Kidney (tissue), 14 donors: ENCODE results near the gene NF2. TPM values are rescaled to one million over a fixed set of nuclear protein-coding genes. Genes with fewer than 3 reads are reported as not detected.

ENCODE experiments used
- DNase-seq, 5 donors: peaks; one replicate each; pipeline ENCODE4 v3.0.0-alpha.2; 2013 to 2020
- FAIRE-seq: peaks from 2 replicates; lab custom pipeline; 2012; peaks lifted over from hg19 to GRCh38; lab: Jason Lieb, UNC
- H3K27ac ChIP-seq, 2 donors: one replicate each; pipeline ENCODE4 v1.7.0; 2013; ENCODE audit warnings: low read depth in 2 of 2, low read length in 2 of 2, inconsistent platforms in 1 of 2
- H3K27me3 ChIP-seq: one replicate; pipeline ENCODE4 v1.7.1; 2013; ENCODE audit warnings: low read length, inconsistent platforms; ENCODE audit not compliant: control insufficient read depth, insufficient read depth
- H3K36me3 ChIP-seq, 3 donors: one replicate each; pipeline versions ENCODE4 v1.7.0 to v1.7.1; 2013; ENCODE audit warnings: low read length in 3 of 3, control low read depth in 1 of 3, inconsistent platforms in 1 of 3; ENCODE audit not compliant: insufficient read depth in 3 of 3, control insufficient read depth in 2 of 3
- H3K4me1 ChIP-seq, 3 donors: one replicate each; pipeline versions ENCODE4 v1.7.0 to v1.7.1; 2013; ENCODE audit warnings: low read length in 3 of 3, inconsistent platforms in 1 of 3, low read depth in 1 of 3; ENCODE audit not compliant: control insufficient read depth in 2 of 3, insufficient read depth in 2 of 3
- H3K4me3 ChIP-seq, 3 donors: one replicate each; pipeline versions ENCODE4 v1.7.0 to v1.8.1; 2013; ENCODE audit warnings: low read length in 3 of 3, control low read depth in 1 of 3, inconsistent platforms in 1 of 3
- H3K9ac ChIP-seq, 3 donors: one replicate each; pipeline versions ENCODE4 v1.7.0 to v1.7.1; 2013; ENCODE audit warnings: low read length in 3 of 3, control low read depth in 1 of 3, inconsistent platforms in 1 of 3
- H3K9me3 ChIP-seq, 3 donors: one replicate each; pipeline versions ENCODE4 v1.7.0 to v1.7.1; 2013; ENCODE audit warnings: low read length in 3 of 3, control low read depth in 1 of 3, inconsistent platforms in 1 of 3; ENCODE audit not compliant: control insufficient read depth in 2 of 3, insufficient read depth in 1 of 3
- intact Hi-C: fragments of 100-400 bp; cut with DNase I; formaldehyde crosslinking; loops from one replicate; pipeline ENCODE4 v1.11.1; 2022
- polyA plus RNA-seq: library from polyadenylated mRNA; stranded (reverse); fragments of 350-450 nt; fragmentation: Illumina TruSeq; extraction: RNeasy Lipid Tissue Mini Kit (QIAGEN cat#74804); gene quantifications from one replicate; pipeline ENCODE4 v1.2.3, GENCODE V29; 2014; ENCODE audit warnings: low read depth, low replicate concordance; ENCODE audit not compliant: insufficient read depth
- total RNA-seq: library from RNA; stranded (reverse); fragmentation: NEBNext Ultra II Directional; extraction: Animal tissue kit (Norgen Biotek cat#: 25700); gene quantifications from one replicate; pipeline ENCODE4 v1.2.1, GENCODE V29; 2021
- TF ChIP-seq, protein P1 (sequence below): IDR thresholded peaks from 3 replicates; pipeline ENCODE4 v1.5.1; 2012; ENCODE audit warnings: mild to moderate bottlenecking, moderate library complexity, borderline replicate concordance; ENCODE audit not compliant: insufficient read depth; ENCODE audit errors: extremely low read depth
- donor health status: control.
- donor health status: control.
- donor health status: control.
- donor health status: control.
- donor health status: control.
- donor health status: DM: yes; HTN: yes; CAD: no.
- donor health status: Normal renal cell carcinoma (clear cell type).

Gene NF2
- total and polyA plus RNA-seq, 2 donors from 2014 or later, result 15.4 to 60.6 TPM

DNA sequence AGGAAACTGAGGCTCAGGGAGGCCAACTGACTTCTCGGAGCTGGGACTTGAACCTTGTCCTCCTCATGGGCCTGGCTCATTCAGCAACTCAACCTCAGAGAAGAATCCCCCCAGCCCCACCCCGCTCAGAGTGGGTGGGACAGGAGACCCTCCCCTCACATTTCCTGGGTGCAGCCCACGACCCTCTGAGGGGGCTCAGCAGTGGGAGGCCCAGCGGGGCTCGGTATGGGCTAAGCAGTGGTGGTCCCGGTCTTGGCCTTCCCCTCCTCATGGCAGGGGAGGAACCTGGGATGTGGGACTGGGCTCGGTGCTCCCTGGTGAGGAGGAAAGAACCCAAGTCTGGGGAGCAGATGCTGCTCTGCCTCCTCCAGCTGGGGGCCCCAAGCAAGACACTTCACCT, 102.2 kb downstream of the NF2 start:
- no peaks in the 10 kb centered on the region for H3K9me3 ChIP-seq
- DNase-seq, result peak in 1 of 5 donors; percentile 56
- intact Hi-C loops, result no loop called here
- no peaks in the 10 kb centered on the region for H3K27me3 ChIP-seq
- TF ChIP-seq, protein P1, sequence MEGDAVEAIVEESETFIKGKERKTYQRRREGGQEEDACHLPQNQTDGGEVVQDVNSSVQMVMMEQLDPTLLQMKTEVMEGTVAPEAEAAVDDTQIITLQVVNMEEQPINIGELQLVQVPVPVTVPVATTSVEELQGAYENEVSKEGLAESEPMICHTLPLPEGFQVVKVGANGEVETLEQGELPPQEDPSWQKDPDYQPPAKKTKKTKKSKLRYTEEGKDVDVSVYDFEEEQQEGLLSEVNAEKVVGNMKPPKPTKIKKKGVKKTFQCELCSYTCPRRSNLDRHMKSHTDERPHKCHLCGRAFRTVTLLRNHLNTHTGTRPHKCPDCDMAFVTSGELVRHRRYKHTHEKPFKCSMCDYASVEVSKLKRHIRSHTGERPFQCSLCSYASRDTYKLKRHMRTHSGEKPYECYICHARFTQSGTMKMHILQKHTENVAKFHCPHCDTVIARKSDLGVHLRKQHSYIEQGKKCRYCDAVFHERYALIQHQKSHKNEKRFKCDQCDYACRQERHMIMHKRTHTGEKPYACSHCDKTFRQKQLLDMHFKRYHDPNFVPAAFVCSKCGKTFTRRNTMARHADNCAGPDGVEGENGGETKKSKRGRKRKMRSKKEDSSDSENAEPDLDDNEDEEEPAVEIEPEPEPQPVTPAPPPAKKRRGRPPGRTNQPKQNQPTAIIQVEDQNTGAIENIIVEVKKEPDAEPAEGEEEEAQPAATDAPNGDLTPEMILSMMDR, result no peak
- FAIRE-seq, result no peak
- no peak overlapping the region for H3K27ac ChIP-seq
- H3K9ac ChIP-seq, result no peak overlapping the region
- H3K4me3 ChIP-seq, result no peak overlapping the region
- peaks cover 0 to 6% (median 0%) of the 10 kb centered on the region in 3 donors for H3K4me1 ChIP-seq
- H3K36me3 ChIP-seq, result no peaks in the 10 kb centered on the region

DNA sequence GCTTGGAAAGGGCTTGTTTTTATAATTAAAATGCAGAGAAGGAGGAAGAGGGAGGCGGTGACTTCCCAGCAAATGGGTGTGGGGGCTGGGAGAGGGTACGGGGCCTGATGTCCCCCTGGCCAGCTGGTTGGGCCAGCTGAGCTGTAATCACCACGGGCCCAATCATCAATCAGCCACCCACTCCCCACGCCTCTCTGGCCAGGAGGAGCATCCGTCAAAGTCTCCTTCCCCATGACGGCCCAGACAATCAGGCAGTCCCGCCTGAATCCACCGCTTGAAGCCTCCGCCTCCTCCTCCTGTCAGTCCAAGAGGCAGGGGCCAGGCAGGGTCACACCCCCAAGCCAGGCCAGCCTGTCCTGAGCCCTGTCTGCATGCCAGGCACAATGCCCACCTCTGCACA, 103.1 kb downstream of the NF2 start:
- FAIRE-seq, result no peak

DNA sequence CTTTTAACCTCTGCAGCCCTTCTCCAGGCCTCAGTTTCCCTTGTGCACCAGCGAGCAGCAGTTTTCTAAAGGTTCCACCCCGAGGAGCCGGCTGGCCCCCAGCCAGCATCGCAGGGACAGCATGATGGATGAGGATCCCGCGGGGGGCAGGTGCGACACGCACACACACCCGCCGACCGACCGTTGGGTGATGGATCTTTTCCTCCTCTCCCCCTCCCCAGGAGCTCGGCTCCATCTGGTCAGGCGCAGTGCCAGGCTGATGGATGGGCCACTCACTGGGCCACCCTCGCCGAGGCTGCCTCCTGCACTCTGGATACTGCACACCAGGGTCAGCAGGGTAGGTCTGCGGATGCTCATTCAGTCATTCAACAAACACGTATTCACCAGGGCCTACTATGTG, 103.6 kb downstream of the NF2 start:
- Histone ChIP-seq H3K4me1 (peaks cover 0 to 6% (median 0%) of the 10 kb centered on the region in 3 donors), H3K36me3 (no peaks in the 10 kb centered on the region), H3K9me3 (no peaks in the 10 kb centered on the region), H3K27me3 (no peaks in the 10 kb centered on the region), H3K27ac (no peak overlapping the region), H3K9ac (no peak overlapping the region), H3K4me3 (no peak overlapping the region)
- intact Hi-C loops, result no loop called here
- DNase-seq (no peak), FAIRE-seq (no peak)
- TF ChIP-seq, protein P1, result no peak

More for the DNA sequence above, 103.1 kb downstream of the NF2 start:
- TF ChIP-seq, protein P1, result no peak
- Histone ChIP-seq H3K9me3 (no peaks in the 10 kb centered on the region), H3K27ac (no peak overlapping the region), H3K4me1 (peaks cover 0 to 8% (median 0%) of the 10 kb centered on the region in 3 donors), H3K36me3 (no peaks in the 10 kb centered on the region), H3K27me3 (no peaks in the 10 kb centered on the region), H3K4me3 (no peak overlapping the region), H3K9ac (no peak overlapping the region)
- no peak for DNase-seq
- intact Hi-C loops, result no loop called here

DNA sequence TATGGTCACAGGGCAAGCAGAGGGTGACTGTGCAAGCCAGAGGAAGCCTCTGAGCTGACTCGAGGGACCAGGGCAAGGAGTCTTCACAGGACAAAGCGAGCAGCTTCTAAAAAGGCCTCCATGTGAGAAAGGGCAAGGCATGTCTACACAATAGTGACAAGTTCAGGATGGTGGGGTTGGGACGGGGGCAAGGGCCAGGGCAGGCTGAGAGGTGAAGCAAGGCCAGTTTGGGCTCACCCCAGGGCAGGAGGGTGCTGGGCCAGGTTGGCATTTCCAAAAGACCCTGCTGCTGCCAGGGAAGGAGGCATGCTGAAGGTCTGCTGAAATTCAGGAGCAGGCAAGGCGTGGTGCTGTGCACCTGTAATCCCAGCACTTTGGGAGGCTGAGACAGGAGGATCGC, 104.0 kb downstream of the NF2 start:
- peaks cover 0 to 6% (median 0%) of the 10 kb centered on the region in 3 donors for H3K4me1 ChIP-seq
- no peaks in the 10 kb centered on the region for H3K27me3 ChIP-seq
- H3K27ac ChIP-seq, result no peak overlapping the region
- no peak for FAIRE-seq
- no peaks in the 10 kb centered on the region for H3K9me3 ChIP-seq
- TF ChIP-seq, protein P1, result no peak
- peak in 1 of 5 donors; percentile 70 for DNase-seq
- H3K4me3 ChIP-seq, result no peak overlapping the region
- intact Hi-C loops, result no loop called here
- H3K9ac ChIP-seq, result no peak overlapping the region
- no peaks in the 10 kb centered on the region for H3K36me3 ChIP-seq
